Gastrocnemius medialis (tissue), 4 donors: ENCODE data around the gene IL16. TPM values are rescaled to one million over a fixed set of nuclear protein-coding genes. Genes with fewer than 3 reads are reported as not detected.

Experiments used
- ATAC-seq, 2 donors: fragments of 150-250 bp; one replicate each; pipeline ENCODE4 v1.9.1; 2016
- DNase-seq, 2 donors: peaks; one replicate each; pipeline ENCODE4 v3.0.0-alpha.2; 2019
- H3K27ac ChIP-seq, 4 donors: fragments of 200-600 bp; sonication (generic); 1 replicate in 1 of 4; 2 replicates in 3 of 4; pipeline ENCODE4 v1.5.1; 2016 to 2018; ENCODE audit warnings: mild to moderate bottlenecking in 2 of 4, moderate library complexity in 1 of 4
- H3K27me3 ChIP-seq, 3 donors: fragments of 200-600 bp; sonication (generic) in 2 of 3; 1 replicate in 1 of 3; 2 replicates in 2 of 3; pipeline versions ENCODE4 v1.5.1 to v1.6.0; 2016 to 2019; ENCODE audit warnings: mild to moderate bottlenecking in 1 of 3, moderate library complexity in 1 of 3
- H3K36me3 ChIP-seq, 2 donors: fragments of 200-600 bp; sonication (generic) in 1 of 2; one replicate each; pipeline ENCODE4 v1.5.1; 2017 to 2018
- H3K4me1 ChIP-seq, 2 donors: fragments of 200-600 bp; sonication (generic) in 1 of 2; one replicate each; pipeline ENCODE4 v1.5.1; 2016 to 2017; ENCODE audit warnings: mild to moderate bottlenecking in 2 of 2
- H3K4me3 ChIP-seq, 4 donors: fragments of 200-600 bp; sonication (generic) in 3 of 4; 1 replicate in 1 of 4; 2 replicates in 3 of 4; pipeline ENCODE4 v1.5.1; 2016 to 2019; ENCODE audit warnings: mild to moderate bottlenecking in 2 of 4
- H3K9me3 ChIP-seq, 3 donors: fragments of 200-600 bp; sonication (generic) in 2 of 3; 1 replicate in 1 of 3; 2 replicates in 2 of 3; pipeline ENCODE4 v1.5.1; 2016 to 2019
- CTCF ChIP-seq, 5 experiments: fragments of 450-650 bp in 3 of 5; fragments of 200-600 bp in 2 of 5; sonication (generic) in 2 of 5; IDR thresholded peaks in 4 of 5; conservative IDR thresholded peaks in 1 of 5; 1 replicate in 4 of 5; 2 replicates in 1 of 5; pipeline ENCODE4 v1.5.1; 2016 to 2019; ENCODE audit warnings: antibody characterized with exemption in 5 of 5, mild to moderate bottlenecking in 3 of 5, moderate library complexity in 3 of 5
- POLR2A ChIP-seq, 2 donors: fragments of 450-650 bp; IDR thresholded peaks; one replicate each; pipeline ENCODE4 v1.6.1; 2017; ENCODE audit warnings: antibody characterized with exemption in 2 of 2, mild to moderate bottlenecking in 2 of 2, moderate library complexity in 2 of 2
- in situ Hi-C, 4 donors: fragments of 200-750 bp; cut with MboI; loops; one replicate each; pipeline versions ENCODE4 v1.15.0 to v1.8.0; 2017; ENCODE audit warnings: low sequenced_read_pairs in 4 of 4
- intact Hi-C: fragments of 100-400 bp; cut with DNase I; formaldehyde crosslinking; loops from one replicate; pipeline ENCODE4 v1.15.1; 2023; ENCODE audit warnings: low total_unique reads
- total RNA-seq, 4 donors: library from RNA; depleted of rRNA; stranded (reverse); fragments of >200 nt; gene quantifications; one replicate each; pipeline versions ENCODE4 v1.1.0 to v1.2.3, GENCODE V29; 2016

IL16 gene
- total RNA-seq, 4 donors from 2014 or later, result 3.3 to 4.5 (median 4.3) TPM

GRCh38 chr15:81170511-81170910, 26.2 kb upstream of the IL16 start:
- no peak overlapping the region for H3K4me3 ChIP-seq
- H3K27ac ChIP-seq, result no peak overlapping the region
- no peaks in the 10 kb centered on the region for H3K9me3 ChIP-seq
- no peaks in the 10 kb centered on the region for H3K27me3 ChIP-seq
- H3K4me1 ChIP-seq, result peaks cover 0 to 13% of the 10 kb centered on the region in 2 donors
- no peaks in the 10 kb centered on the region for H3K36me3 ChIP-seq
- ATAC-seq, result no peak
- TF ChIP-seq POLR2A (IDR thresholded peaks at IDR 0.05), result no peak
- no peak for DNase-seq
- intact Hi-C loops, result loop anchor here (5.0 kb wide), 2 partner anchors 48 to 188 kb away; no protein-coding TSS in a partner anchor
- in situ Hi-C loops, result no loop called here

GRCh38 chr15:81171286-81171685, 25.4 kb upstream of the IL16 start:
- Histone ChIP-seq H3K27ac (no peak overlapping the region), H3K4me1 (peaks cover 0 to 13% of the 10 kb centered on the region in 2 donors), H3K9me3 (no peaks in the 10 kb centered on the region), H3K27me3 (no peaks in the 10 kb centered on the region), H3K36me3 (no peaks in the 10 kb centered on the region), H3K4me3 (no peak overlapping the region)
- in situ Hi-C loops, result no loop called here
- no peak for DNase-seq
- no peak for ATAC-seq
- intact Hi-C loops, result loop anchor here (5.0 kb wide), 2 partner anchors 49 to 189 kb away; no protein-coding TSS in a partner anchor
- TF ChIP-seq POLR2A (IDR thresholded peaks at IDR 0.05) (no peak), CTCF (IDR thresholded peaks at IDR 0.05 in 4 of 5, conservative IDR thresholded peaks at IDR 0.05 in 1 of 5) (no peak)

GRCh38 chr15:81174125-81174791, 22.4 kb upstream of the IL16 start:
- intact Hi-C loops, result loop anchor here (5.0 kb wide), 2 partner anchors 52 to 192 kb away; no protein-coding TSS in a partner anchor
- no peak for ATAC-seq
- Histone ChIP-seq H3K4me3 (no peak overlapping the region), H3K27ac (no peak overlapping the region), H3K9me3 (no peaks in the 10 kb centered on the region), H3K27me3 (no peaks in the 10 kb centered on the region), H3K4me1 (peaks cover 0 to 6% of the 10 kb centered on the region in 2 donors), H3K36me3 (no peaks in the 10 kb centered on the region)
- in situ Hi-C loops, result no loop called here
- DNase-seq, result no peak
- TF ChIP-seq CTCF (IDR thresholded peaks at IDR 0.05 in 4 of 5, conservative IDR thresholded peaks at IDR 0.05 in 1 of 5) (no peak), POLR2A (IDR thresholded peaks at IDR 0.05) (no peak)

GRCh38 chr15:81174792-81175327, 21.8 kb upstream of the IL16 start:
- no peaks in the 10 kb centered on the region for H3K36me3 ChIP-seq
- TF ChIP-seq CTCF (IDR thresholded peaks at IDR 0.05 in 4 of 5, conservative IDR thresholded peaks at IDR 0.05 in 1 of 5), result no peak
- no peak for TF ChIP-seq POLR2A (IDR thresholded peaks at IDR 0.05)
- H3K27ac ChIP-seq, result no peak overlapping the region
- ATAC-seq (no peak), DNase-seq (no peak)
- intact Hi-C loops, result loop anchor here (5.0 kb wide), 2 partner anchors 53 to 193 kb away; no protein-coding TSS in a partner anchor
- no peaks in the 10 kb centered on the region for H3K9me3 ChIP-seq
- in situ Hi-C loops, result no loop called here
- peaks cover 0 to 6% of the 10 kb centered on the region in 2 donors for H3K4me1 ChIP-seq
- no peaks in the 10 kb centered on the region for H3K27me3 ChIP-seq
- H3K4me3 ChIP-seq, result no peak overlapping the region

- H3K27ac ChIP-seq, result peak overlapping the region in 1 of 4 donors; percentile 76
- no peaks in the 10 kb centered on the region for H3K9me3 ChIP-seq
- no peaks in the 10 kb centered on the region for H3K36me3 ChIP-seq
- H3K27me3 ChIP-seq, result no peaks in the 10 kb centered on the region
- TF ChIP-seq POLR2A (IDR thresholded peaks at IDR 0.05) (no peak), CTCF (IDR thresholded peaks at IDR 0.05 in 4 of 5, conservative IDR thresholded peaks at IDR 0.05 in 1 of 5) (no peak)
- no peak overlapping the region for H3K4me3 ChIP-seq
- in situ Hi-C loops (no loop called here), intact Hi-C loops (no loop called here)
- H3K4me1 ChIP-seq, result peaks cover 0 to 6% of the 10 kb centered on the region in 2 donors
- no peak for ATAC-seq
- no peak for DNase-seq
These were observed 21.2 kb upstream of the IL16 start for GRCh38 chr15:81175496-81175895.
